ENCODE measurements around the gene ARL8A. TPM values are rescaled to one million over a fixed set of nuclear protein-coding genes. Genes with fewer than 3 reads are reported as not detected.

The ARL8A gene
- total and polyA plus RNA-seq, 2 of the 4 experiments (the other 2 are of a cell fraction): 18.1 to 30.7 TPM

DNA sequence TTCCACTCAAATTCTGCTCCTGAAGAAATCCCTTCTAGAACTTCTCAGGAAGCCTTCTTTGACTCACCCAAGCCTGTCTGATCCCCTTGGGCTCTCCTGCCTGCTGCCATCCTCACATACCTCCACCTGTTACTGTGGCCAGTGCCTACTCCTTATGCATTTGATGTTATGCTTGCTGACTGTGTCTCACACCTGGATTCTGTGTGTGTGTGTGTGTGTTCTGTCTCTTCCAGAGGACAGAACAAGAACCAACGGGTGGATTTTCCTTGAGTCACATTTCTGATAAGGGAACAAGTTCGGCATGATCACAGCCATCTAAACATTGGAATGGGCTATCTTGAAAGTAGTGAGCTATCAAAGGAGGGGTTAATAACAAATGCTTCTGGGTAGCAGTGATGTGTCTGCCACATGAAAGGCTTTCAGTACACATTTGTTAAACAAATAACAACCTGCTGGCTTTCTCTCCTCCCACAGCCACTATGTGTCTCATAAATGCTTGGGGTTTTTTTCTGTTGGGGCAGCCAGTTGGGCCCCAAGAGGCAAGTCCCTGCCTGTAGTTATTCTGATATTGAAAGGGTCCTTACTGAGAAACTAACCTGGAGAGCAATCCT lies 30.7 kb downstream of the ARL8A start:
- Histone ChIP-seq H2AK5ac (ENCODE audit: low read depth, low read length) (0 out of 2 replicates have a peak overlapping the region, but pooled peaks have one; percentile 12), H3K23ac (ENCODE audit: low read depth, low read length) (no peak overlapping the region), H3K36me3 (ENCODE audit: control insufficient read depth, insufficient read depth, low read length) (no peaks in the 10 kb centered on the region), H3K14ac (replicated peaks; ENCODE audit: low read depth, low read length) (no peak overlapping the region), H4K8ac (ENCODE audit: low read depth in 2 of 2, low read length in 2 of 2) (no peak overlapping the region), H4K20me1 (ENCODE audit: insufficient read depth, low read length) (no peaks in the 10 kb centered on the region), H4K5ac (ENCODE audit: low read depth, low read length) (no peak overlapping the region), H2AK9ac (replicated peaks; ENCODE audit: low read depth, low read length, poor library complexity) (peak overlapping the region; percentile 37), H3K9me3 (ENCODE audit: control insufficient read depth, insufficient read depth, low read length) (no peaks in the 10 kb centered on the region), H2BK15ac (ENCODE audit: low read depth, low read length) (no peak overlapping the region), H2BK120ac (ENCODE audit: low read depth, low read length) (no peak overlapping the region), H4K91ac (ENCODE audit: insufficient read depth, low read depth, low read length) (no peak overlapping the region), H2BK5ac (ENCODE audit: low read depth, low read length, poor library complexity, severe bottlenecking) (no peak overlapping the region), H3K4me2 (ENCODE audit: low read depth, low read length) (no peak overlapping the region), H3K4ac (ENCODE audit: low read depth, low read length) (no peak overlapping the region), H3K9ac (ENCODE audit: low read depth, low read length) (no peak overlapping the region), H3K9me1 (ENCODE audit: insufficient read depth, low read length) (no peaks in the 10 kb centered on the region), H3K56ac (ENCODE audit: extremely low read depth, insufficient read depth, low read length) (no peak overlapping the region), H2BK20ac (ENCODE audit: low read depth, low read length) (no peak overlapping the region), H3K4me3 (ENCODE audit: insufficient read depth, low read depth, low read length) (no peak overlapping the region), H2AFZ (replicated peaks; ENCODE audit: low read length, poor library complexity) (no peak overlapping the region), H3K27ac (ENCODE audit: insufficient read depth, low read length) (no peak overlapping the region), H3K27me3 (ENCODE audit: control insufficient read depth, insufficient read depth, low read length) (0 out of 2 replicates have a peak, but pooled peaks cover 2% of the 10 kb centered on the region), H3K18ac (ENCODE audit: low read depth, low read length) (no peak overlapping the region), H3K79me1 (ENCODE audit: low read depth in 1 of 2, low read length in 2 of 2) (no peaks in the 10 kb centered on the region), H3K4me1 (ENCODE audit: control insufficient read depth, insufficient read depth, low read length) (peaks cover 6% of the 10 kb centered on the region; the same call in 1 of the 2 replicates)
- WGBS, 2 experiments (ENCODE audit: extremely low coverage in 2 of 2, insufficient read length in 1 of 2): no CpG with 5 or more reads among the region's 2 CpGs
- ChIA-PET POLR2A (ENCODE audit: unreplicated experiment) (no interaction called here), CTCF (interaction anchor here (0.6 to 1.0 kb wide), 2 partner anchors 21 to 841 kb away, joined by 4 read pairs; no protein-coding TSS in a partner anchor)
- BruUV-seq (replicated peaks): no TSS peak
- dilution Hi-C loops (cut with HindIII; ENCODE audit: low sequenced_read_pairs, unreplicated experiment) (no loop called here), in situ Hi-C loops (cut with MboI; ENCODE audit: low sequenced_read_pairs) (no loop called here), intact Hi-C loops (cut with micrococcal nuclease) (loop anchor here (10.0 kb wide), 1 partner anchor 229 kb away; the partner anchor contains the start of gene SHISA4)
- no peak for TF ChIP-seq ELK1 (IDR thresholded peaks at IDR 0.05; ENCODE audit: borderline replicate concordance, low read depth, low read length)
- no peak for TF ChIP-seq CEBPB (IDR thresholded peaks at IDR 0.05; ENCODE audit: low read depth, low read length)
- TF ChIP-seq, protein P1, sequence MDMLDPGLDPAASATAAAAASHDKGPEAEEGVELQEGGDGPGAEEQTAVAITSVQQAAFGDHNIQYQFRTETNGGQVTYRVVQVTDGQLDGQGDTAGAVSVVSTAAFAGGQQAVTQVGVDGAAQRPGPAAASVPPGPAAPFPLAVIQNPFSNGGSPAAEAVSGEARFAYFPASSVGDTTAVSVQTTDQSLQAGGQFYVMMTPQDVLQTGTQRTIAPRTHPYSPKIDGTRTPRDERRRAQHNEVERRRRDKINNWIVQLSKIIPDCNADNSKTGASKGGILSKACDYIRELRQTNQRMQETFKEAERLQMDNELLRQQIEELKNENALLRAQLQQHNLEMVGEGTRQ (IDR thresholded peaks at IDR 0.05; ENCODE audit: low read depth, low read length): no peak
- TF ChIP-seq RFX5 (IDR thresholded peaks at IDR 0.05; ENCODE audit: low read depth, low read length): no peak
- DNase-seq (no peak), ATAC-seq (ENCODE audit: low read depth) (no peak)

Data from IMR-90 (cell line).